K562 (cell line): ENCODE data around the gene PACC1. TPM values are rescaled to one million over a fixed set of nuclear protein-coding genes. Genes with fewer than 3 reads are reported as not detected.

Source experiments
- ATAC-seq: fragments of 200-7000 bp; cut with Tn5 transposase; 3 replicates; pipeline ENCODE4 v1.9.1; 2020; ENCODE audit warnings: moderate library complexity
- BruUV-seq: library from RNA; stranded (reverse); fragments of 400-500 nt; replicated peaks from 2 replicates; lab custom pipeline; 2021; lab: Mats Ljungman, UMichigan
- CTCF ChIA-PET: fragments of 300-600 bp; formaldehyde crosslinking; extraction: SDS; loops from one replicate; lab custom pipeline; 2021; ENCODE audit warnings: low intra/inter-chr PET ratio; lab: Yijun Ruan, JAX
- POLR2A ChIA-PET: fragments of 300-600, 350-650 bp; sonication (Branson Sonifier 250); formaldehyde crosslinking; extraction: SDS; loops from one replicate; lab custom pipeline; 2021; ENCODE audit warnings: antibody characterized with exemption, inconsistent platforms; lab: Yijun Ruan, JAX
- DNase-seq, 4 experiments: peaks; one replicate each; pipeline versions ENCODE4 v3.0.0 to v3.0.0-alpha.2; 2011 to 2018; ENCODE audit warnings: low spot score in 3 of 4, mixed read lengths in 3 of 4; ENCODE audit errors: extremely low read depth in 1 of 4
- FAIRE-seq: peaks from 2 replicates; lab custom pipeline; 2011; peaks lifted over from hg19 to GRCh38; lab: Jason Lieb, UNC
- H2AFZ ChIP-seq: 2 replicates; pipeline ENCODE4 v1.6.0; 2011; ENCODE audit warnings: low read depth, low read length, control low read depth, inconsistent platforms
- H3K27ac ChIP-seq: fragments of 200-600 bp; 3 replicates; pipeline ENCODE4 v1.8.0; 2011; ENCODE audit warnings: low read depth, mild to moderate bottlenecking, control low read depth, inconsistent platforms, low read length, moderate library complexity, mixed read lengths; ENCODE audit errors: extremely low read depth
- H3K27me3 ChIP-seq, 2 experiments: fragments of 300-600 bp in 1 of 2; 2 replicates in 1 of 2; 3 replicates in 1 of 2; pipeline versions ENCODE4 v1.6.0 to v1.8.0; 2011; ENCODE audit warnings: inconsistent platforms in 2 of 2, low read length in 2 of 2, mild to moderate bottlenecking in 1 of 2, mixed read lengths in 1 of 2, moderate library complexity in 1 of 2; ENCODE audit not compliant: control insufficient read depth in 2 of 2, insufficient read depth in 2 of 2
- H3K36me3 ChIP-seq: fragments of 300-600 bp; 3 replicates; pipeline ENCODE4 v1.8.0; 2011; ENCODE audit warnings: mild to moderate bottlenecking, low read length, inconsistent platforms; ENCODE audit not compliant: control insufficient read depth, insufficient read depth
- H3K4me1 ChIP-seq, 2 experiments: fragments of 200-600 bp in 1 of 2; replicated peaks in 1 of 2; 2 replicates in 1 of 2; 3 replicates in 1 of 2; pipeline versions ENCODE4 v1.5.1 to v1.8.0; 2011; ENCODE audit warnings: inconsistent platforms in 2 of 2, low read length in 2 of 2, mild to moderate bottlenecking in 1 of 2, mixed read lengths in 1 of 2, moderate library complexity in 1 of 2; ENCODE audit not compliant: control insufficient read depth in 2 of 2, insufficient read depth in 2 of 2
- H3K4me2 ChIP-seq: 2 replicates; pipeline ENCODE4 v1.6.1; 2011; ENCODE audit warnings: low read length, control low read depth, inconsistent platforms, mixed read lengths; ENCODE audit not compliant: insufficient read depth
- H3K4me3 ChIP-seq: fragments of 200-600 bp; sonication (generic), shearing (Covaris generic); 2 replicates; pipeline ENCODE4 v1.5.1; 2016; ENCODE audit warnings: control low read depth, inconsistent platforms
- H3K79me2 ChIP-seq: fragments of 200-600 bp; 3 replicates; pipeline ENCODE4 v1.8.0; 2011; ENCODE audit warnings: low read length, inconsistent platforms; ENCODE audit not compliant: control insufficient read depth, insufficient read depth
- H3K9ac ChIP-seq, 2 experiments: 2 replicates each; pipeline versions ENCODE4 v1.6.0 to v1.6.1; 2011; ENCODE audit warnings: low read depth in 2 of 2, low read length in 2 of 2, control low read depth in 1 of 2, inconsistent platforms in 1 of 2, mild to moderate bottlenecking in 1 of 2, mixed read lengths in 1 of 2; ENCODE audit not compliant: insufficient read depth in 1 of 2
- H3K9me1 ChIP-seq: one replicate; pipeline ENCODE4 v1.6.0; 2011; ENCODE audit warnings: inconsistent platforms, mild to moderate bottlenecking, low read length, moderate library complexity; ENCODE audit not compliant: control insufficient read depth, insufficient read depth
- H3K9me3 ChIP-seq: replicated peaks from 2 replicates; pipeline ENCODE4 v1.5.1; 2011; ENCODE audit warnings: low read depth, low read length, inconsistent platforms; ENCODE audit not compliant: control insufficient read depth, insufficient read depth
- H4K20me1 ChIP-seq: replicated peaks from 2 replicates; pipeline ENCODE4 v1.6.1; 2011; ENCODE audit warnings: low read length, inconsistent platforms, mixed read lengths; ENCODE audit not compliant: control insufficient read depth, insufficient read depth
- ARID1B ChIP-seq: fragments of 450-650 bp; IDR thresholded peaks from 2 replicates; pipeline ENCODE4 v1.6.1; 2016; ENCODE audit warnings: antibody characterized with exemption, mild to moderate bottlenecking, inconsistent platforms
- C11orf30 ChIP-seq: fragments of 450-650 bp; IDR thresholded peaks from 2 replicates; pipeline ENCODE4 v1.6.1; 2016; ENCODE audit warnings: low read depth, mild to moderate bottlenecking
- CBFA2T3 ChIP-seq: fragments of 450-650 bp; IDR thresholded peaks from 2 replicates; pipeline ENCODE4 v1.6.1; 2017
- CEBPB ChIP-seq: fragments of 450-650 bp; IDR thresholded peaks from 2 replicates; pipeline ENCODE4 v1.6.1; 2016; ENCODE audit warnings: missing genetic modification characterization, missing compliant biosample characterization
- COPS2 ChIP-seq: fragments of 450-650 bp; conservative IDR thresholded peaks from 2 replicates; pipeline ENCODE4 v1.6.1; 2016; ENCODE audit warnings: mild to moderate bottlenecking, moderate library complexity
- CXXC5 ChIP-seq: fragments of 250-450 bp; sonication (Bioruptor Pico); IDR thresholded peaks from 2 replicates; pipeline ENCODE4 v1.8.0; 2022; ENCODE audit warnings: inconsistent platforms, mild to moderate bottlenecking, moderate library complexity
- DMBX1 ChIP-seq: fragments of 250-450 bp; sonication (Bioruptor Pico); IDR thresholded peaks from 2 replicates; pipeline ENCODE4 v1.8.0; 2022; ENCODE audit warnings: inconsistent platforms, mild to moderate bottlenecking, moderate library complexity, borderline replicate concordance
- DPF2 ChIP-seq: fragments of 450-650 bp; IDR thresholded peaks from 2 replicates; pipeline ENCODE4 v1.6.1; 2016
- EP400 ChIP-seq: fragments of 450-650 bp; IDR thresholded peaks from 2 replicates; pipeline ENCODE4 v1.6.1; 2017; ENCODE audit warnings: antibody characterized with exemption, mild to moderate bottlenecking, moderate library complexity
- MAFG ChIP-seq: fragments of 450-650 bp; conservative IDR thresholded peaks from 2 replicates; pipeline ENCODE4 v1.6.1; 2016; ENCODE audit warnings: missing genetic modification characterization, missing compliant biosample characterization
- RFX5 ChIP-seq: IDR thresholded peaks from 2 replicates; pipeline ENCODE4 v1.6.1; 2011; ENCODE audit warnings: low read depth, mild to moderate bottlenecking, improper control_type of control experiment, low read length
- SMAD4 ChIP-seq: fragments of 250-450 bp; sonication (Bioruptor Pico); conservative IDR thresholded peaks from 2 replicates; pipeline ENCODE4 v1.8.0; 2021; ENCODE audit warnings: inconsistent platforms, mild to moderate bottlenecking, moderate library complexity
- SMARCA4 ChIP-seq: fragments of 450-650 bp; IDR thresholded peaks from 2 replicates; pipeline ENCODE4 v1.6.1; 2016
- TAF15 ChIP-seq: fragments of 200-400 bp; formaldehyde crosslinking; IDR thresholded peaks from 2 replicates; pipeline ENCODE4 v1.6.1; 2017; ENCODE audit warnings: mild to moderate bottlenecking, low read depth, low read length, moderate library complexity
- TAL1 ChIP-seq: fragments of 450-650 bp; IDR thresholded peaks from 2 replicates; pipeline ENCODE4 v1.6.1; 2016; ENCODE audit warnings: mild to moderate bottlenecking
- TOE1 ChIP-seq, 2 experiments: fragments of 450-650 bp in 1 of 2; sonication (generic) in 1 of 2; formaldehyde crosslinking in 1 of 2; IDR thresholded peaks; 2 replicates each; pipeline versions ENCODE4 v1.7.1 to v1.8.0; 2016 to 2022; ENCODE audit warnings: borderline replicate concordance in 2 of 2, mild to moderate bottlenecking in 2 of 2, antibody characterized with exemption in 1 of 2, inconsistent platforms in 1 of 2, low read depth in 1 of 2, missing genetic modification reagents in 1 of 2, moderate library complexity in 1 of 2
- ZBED1 ChIP-seq: IDR thresholded peaks from 2 replicates; pipeline ENCODE4 v1.6.1; 2014
- ZNF12 ChIP-seq: sonication (generic); formaldehyde crosslinking; IDR thresholded peaks from 2 replicates; pipeline ENCODE4 v1.4.0; 2020; ENCODE audit warnings: mild to moderate bottlenecking, missing genetic modification reagents
- ZNF316 ChIP-seq: fragments of 450-650 bp; IDR thresholded peaks from 2 replicates; pipeline ENCODE4 v1.6.1; 2016
- ZNF384 ChIP-seq: IDR thresholded peaks from 2 replicates; pipeline ENCODE4 v1.6.1; 2012; ENCODE audit warnings: low read depth, low read length, improper control_type of control experiment
- WGBS: fragments of 100-300 bp; shearing (Covaris generic); methylation state at CpG from one replicate; pipeline ENCODE4 v1.1.6; 2016; ENCODE audit warnings: low coverage, mixed read lengths; ENCODE audit not compliant: insufficient coverage; ENCODE audit errors: missing lambda C conversion rate; 5-methylcytosine and 5-hydroxymethylcytosine counted together
- in situ Hi-C: fragments of 300-500 bp; cut with MboI; formaldehyde crosslinking; loops from 4 replicates; pipeline ENCODE4 v1.15.0; 2018; ENCODE audit warnings: inconsistent platforms, mixed read lengths
- intact Hi-C: fragments of 100-400 bp; cut with micrococcal nuclease; formaldehyde crosslinking; loops from 2 replicates; pipeline ENCODE4 v1.14.2; 2022
- polyA plus RNA-seq, 8 experiments: library from polyadenylated mRNA; depleted of rRNA in 4 of 8; stranded (reverse) in 5 of 8; unstranded in 3 of 8; fragments of >200 nt; fragmentation: Nextera tagmentation in 2 of 8; fragmentation: Illumina TruSeq in 1 of 8; extraction: Ambion mirVana in 2 of 8; extraction: Trizol in 1 of 8; gene quantifications; 2 replicates each; pipeline versions ENCODE4 v1.2.1 to v1.2.3, GENCODE V29; 2011 to 2014; ENCODE audit warnings: inconsistent platforms in 1 of 8, missing spikeins in 1 of 8
- total RNA-seq, 7 experiments: library from RNA; depleted of rRNA in 6 of 7; stranded (reverse); fragments of >200 nt in 6 of 7; fragmentation: Illumina TruSeq in 2 of 7; extraction: Trizol in 2 of 7; gene quantifications; 2 replicates each; pipeline versions ENCODE4 v1.2.1 to v1.2.3, GENCODE V29; 2011 to 2021; ENCODE audit warnings: low replicate concordance in 1 of 7
- TF ChIP-seq, protein P1 (sequence below): fragments of 450-650 bp; IDR thresholded peaks from 2 replicates; pipeline ENCODE4 v1.6.1; 2016; ENCODE audit warnings: antibody characterized with exemption

Gene PACC1
- total and polyA plus RNA-seq, 9 of the 15 experiments (the other 6 are each of a cell fraction or from before 2014, with no cell fraction given) = 7.1 to 19.3 (median 14.9) TPM

- no peak for TF ChIP-seq TOE1 (IDR thresholded peaks at IDR 0.05; ENCODE audit: borderline replicate concordance)
- TF ChIP-seq TOE1 (CRISPR knock-in tag; IDR thresholded peaks at IDR 0.05; ENCODE audit: borderline replicate concordance, low read depth) = no peak
- TF ChIP-seq DMBX1 (CRISPR knock-in tag) = 0 out of 2 replicates have a peak, but pooled peaks have one; percentile 30
- no peak for TF ChIP-seq TAF15
- peak; percentile 60 for TF ChIP-seq ZNF316
- TF ChIP-seq ZNF384 = peak; percentile 31
- TF ChIP-seq COPS2 = no peak
- TF ChIP-seq C11orf30 = peak; percentile 57
- TF ChIP-seq EP400 = peak; percentile 15; the same call in 1 of the 2 replicates
- TF ChIP-seq RFX5 = no peak
- TF ChIP-seq ARID1B = peak; percentile 65
- TF ChIP-seq CEBPB (tag) = 0 out of 2 replicates have a peak, but pooled peaks have one; percentile 11
- peak; percentile 64 for TF ChIP-seq CXXC5 (CRISPR knock-in tag)
- peak; percentile 42; the same call in 1 of the 2 replicates for TF ChIP-seq TAL1
- TF ChIP-seq ZBED1 = no peak
- peak; percentile 56 for TF ChIP-seq SMARCA4
- peak; percentile 66 for TF ChIP-seq DPF2
- TF ChIP-seq SMAD4 (CRISPR knock-in tag) = peak; percentile 28; the same call in 1 of the 2 replicates
- peak; percentile 40 for TF ChIP-seq MAFG (tag)
- TF ChIP-seq ZNF12 = no peak
- TF ChIP-seq CBFA2T3 = peak; percentile 51
- TF ChIP-seq, protein P1, sequence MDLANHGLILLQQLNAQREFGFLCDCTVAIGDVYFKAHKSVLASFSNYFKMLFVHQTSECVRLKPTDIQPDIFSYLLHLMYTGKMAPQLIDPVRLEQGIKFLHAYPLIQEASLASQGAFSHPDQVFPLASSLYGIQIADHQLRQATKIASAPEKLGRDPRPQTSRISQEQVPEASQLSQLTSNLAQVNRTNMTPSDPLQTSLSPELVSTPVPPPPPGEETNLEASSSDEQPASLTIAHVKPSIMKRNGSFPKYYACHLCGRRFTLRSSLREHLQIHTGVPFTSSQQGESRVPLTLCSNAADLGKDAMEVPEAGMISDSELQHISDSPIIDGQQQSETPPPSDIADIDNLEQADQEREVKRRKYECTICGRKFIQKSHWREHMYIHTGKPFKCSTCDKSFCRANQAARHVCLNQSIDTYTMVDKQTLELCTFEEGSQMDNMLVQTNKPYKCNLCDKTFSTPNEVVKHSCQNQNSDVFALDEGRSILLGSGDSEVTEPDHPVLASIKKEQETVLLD = 0 out of 2 replicates have a peak, but pooled peaks have one; percentile 24
- in situ Hi-C loops (loop anchor here (25.0 kb wide), 1 partner anchor 664 kb away; the partner anchor contains the start of gene NEK2), intact Hi-C loops (no loop called here)
- H3K9me1 ChIP-seq = no peaks in the 10 kb centered on the region
- no peaks in the 10 kb centered on the region for H3K9me3 ChIP-seq
- no peaks in the 10 kb centered on the region for H3K27me3 ChIP-seq
- no peak overlapping the region for H3K4me2 ChIP-seq
- FAIRE-seq (no peak), ATAC-seq (peak; percentile 76), DNase-seq (peak in 1 of 4 experiments; percentile 55)
- no peaks in the 10 kb centered on the region for H3K79me2 ChIP-seq
- no peak overlapping the region for H2AFZ ChIP-seq
- H3K36me3 ChIP-seq = peaks cover 81% of the 10 kb centered on the region
- ChIA-PET CTCF (no interaction called here), POLR2A (interaction anchor here (1.0 to 2.0 kb wide), 4 partner anchors 9 to 15 kb away, joined by 3 to 6 read pairs (median 4); no protein-coding TSS in a partner anchor)
- H3K9ac ChIP-seq = no peak overlapping the region
- no peaks in the 10 kb centered on the region for H4K20me1 ChIP-seq
- no TSS peak for BruUV-seq
- 47% methylated on average over 10 of the region's 10 CpGs for WGBS
- peaks cover 0 to 2% of the 10 kb centered on the region in 2 experiments; a peak in 3 of 5 replicates for H3K4me1 ChIP-seq
- no peak overlapping the region; the same call in 2 of the 3 replicates for H3K27ac ChIP-seq
- H3K4me3 ChIP-seq = no peak overlapping the region
Measured at GRCh38 chr1:212351588-212352362, 62.9 kb downstream of the PACC1 start.
